HEK293 (cell line): ENCODE measurements around the gene NAPB.

Experiments
- CTCF ChIA-PET: fragments of 350-600 bp; formaldehyde crosslinking; extraction: SDS; loops from one replicate; lab custom pipeline; 2021; ENCODE audit warnings: antibody characterized with exemption; lab: Yijun Ruan, JAX
- POLR2A ChIA-PET: fragments of 300-600 bp; formaldehyde crosslinking; extraction: SDS; loops from one replicate; lab custom pipeline; 2020; ENCODE audit warnings: antibody characterized with exemption, inconsistent platforms; lab: Yijun Ruan, JAX
- H3K27ac ChIP-seq: fragments of 200-500 bp; sonication (Bioruptor generic); 2 replicates; pipeline ENCODE4 v1.5.1; 2014; ENCODE audit warnings: low read depth, low read length, control low read depth, inconsistent platforms; ENCODE audit errors: extremely low read depth
- H3K36me3 ChIP-seq, 2 experiments: fragments of 200-500 bp in 1 of 2; sonication (Bioruptor generic) in 1 of 2; 1 replicate in 1 of 2; 2 replicates in 1 of 2; pipeline ENCODE4 v1.5.1; 2014 to 2017; ENCODE audit warnings: inconsistent platforms in 2 of 2, low read length in 2 of 2; ENCODE audit not compliant: control insufficient read depth in 2 of 2, insufficient read depth in 1 of 2
- H3K4me1 ChIP-seq: fragments of 200-500 bp; sonication (Bioruptor generic); 2 replicates; pipeline ENCODE4 v1.5.1; 2014; ENCODE audit warnings: mild to moderate bottlenecking, low read length, inconsistent platforms; ENCODE audit not compliant: control insufficient read depth, insufficient read depth
- H3K4me3 ChIP-seq: 2 replicates; pipeline ENCODE4 v1.5.1; 2011; ENCODE audit warnings: low read depth, mild to moderate bottlenecking, control low read depth, low read length, moderate library complexity
- H3K9me3 ChIP-seq: fragments of 200-500 bp; sonication (Bioruptor generic); 2 replicates; pipeline ENCODE4 v1.5.1; 2014; ENCODE audit warnings: low read depth, low read length, inconsistent platforms; ENCODE audit not compliant: control insufficient read depth, insufficient read depth
- BCL11B ChIP-seq: fragments of 450-650 bp; formaldehyde crosslinking; IDR thresholded peaks from 2 replicates; pipeline ENCODE4 v1.5.1; 2016; ENCODE audit warnings: low read depth, missing biosample characterization, missing genetic modification characterization
- ELK4 ChIP-seq: IDR thresholded peaks from 2 replicates; pipeline ENCODE4 v1.6.1; 2011; ENCODE audit warnings: mild to moderate bottlenecking, low read depth, low read length, borderline replicate concordance
- KLF17 ChIP-seq: fragments of 450-650 bp; formaldehyde crosslinking; IDR thresholded peaks from 2 replicates; pipeline ENCODE4 v1.5.1; 2016; ENCODE audit warnings: missing biosample characterization, missing genetic modification characterization
- PATZ1 ChIP-seq: fragments of 450-650 bp; formaldehyde crosslinking; IDR thresholded peaks from 2 replicates; pipeline ENCODE4 v1.5.1; 2016; ENCODE audit warnings: missing biosample characterization, missing genetic modification characterization
- REPIN1 ChIP-seq: fragments of 450-650 bp; formaldehyde crosslinking; IDR thresholded peaks from 2 replicates; pipeline ENCODE4 v1.5.1; 2017; ENCODE audit warnings: missing biosample characterization, missing genetic modification characterization, low read depth
- ZBTB20 ChIP-seq: fragments of 450-650 bp; formaldehyde crosslinking; IDR thresholded peaks from 2 replicates; pipeline ENCODE4 v1.5.1; 2016; ENCODE audit warnings: missing biosample characterization, missing genetic modification characterization
- ZFP3 ChIP-seq: fragments of 450-650 bp; formaldehyde crosslinking; IDR thresholded peaks from 2 replicates; pipeline ENCODE4 v1.5.1; 2016; ENCODE audit warnings: low read depth, missing biosample characterization, missing genetic modification characterization
- ZFP69B ChIP-seq: fragments of 450-650 bp; formaldehyde crosslinking; IDR thresholded peaks from 2 replicates; pipeline ENCODE4 v1.5.1; 2016; ENCODE audit warnings: missing biosample characterization, missing genetic modification characterization
- ZNF16 ChIP-seq: fragments of 450-650 bp; formaldehyde crosslinking; IDR thresholded peaks from 2 replicates; pipeline ENCODE4 v1.5.1; 2016; ENCODE audit warnings: low read depth, missing biosample characterization, missing genetic modification characterization
- ZNF23 ChIP-seq: fragments of 450-650 bp; formaldehyde crosslinking; IDR thresholded peaks from 2 replicates; pipeline ENCODE4 v1.5.1; 2016; ENCODE audit warnings: missing biosample characterization, missing genetic modification characterization, borderline replicate concordance
- ZNF449 ChIP-seq: fragments of 450-650 bp; formaldehyde crosslinking; IDR thresholded peaks from 2 replicates; pipeline ENCODE4 v1.5.1; 2017; ENCODE audit warnings: missing biosample characterization, mild to moderate bottlenecking, missing genetic modification characterization, moderate library complexity
- ZNF548 ChIP-seq: fragments of 450-650 bp; formaldehyde crosslinking; IDR thresholded peaks from 2 replicates; pipeline ENCODE4 v1.5.1; 2016; ENCODE audit warnings: missing biosample characterization, missing genetic modification characterization
- ZNF549 ChIP-seq: fragments of 450-650 bp; IDR thresholded peaks from 2 replicates; pipeline ENCODE4 v1.5.1; 2018; ENCODE audit warnings: missing biosample characterization, missing genetic modification characterization, mild to moderate bottlenecking, inconsistent platforms, moderate library complexity
- ZNF776 ChIP-seq: fragments of 450-650 bp; formaldehyde crosslinking; IDR thresholded peaks from 2 replicates; pipeline ENCODE4 v1.5.0; 2017; ENCODE audit warnings: missing biosample characterization, missing genetic modification characterization, borderline replicate concordance
- ZNF830 ChIP-seq: fragments of 450-650 bp; IDR thresholded peaks from 2 replicates; pipeline ENCODE4 v1.5.0; 2018; ENCODE audit warnings: missing biosample characterization, missing genetic modification characterization, low read depth, mild to moderate bottlenecking, moderate library complexity
- ZNF837 ChIP-seq: fragments of 450-650 bp; formaldehyde crosslinking; IDR thresholded peaks from 2 replicates; pipeline ENCODE4 v1.5.1; 2016; ENCODE audit warnings: missing biosample characterization, missing genetic modification characterization
- ZSCAN23 ChIP-seq: fragments of 450-650 bp; formaldehyde crosslinking; IDR thresholded peaks from 2 replicates; pipeline ENCODE4 v1.5.1; 2016; ENCODE audit warnings: missing biosample characterization, missing genetic modification characterization

NAPB gene

GRCh38 chr20:23399568-23400241 lies 21.6 kb downstream of the NAPB start:
- no peaks in the 10 kb centered on the region for H3K9me3 ChIP-seq
- H3K36me3 ChIP-seq: peaks cover 5 to 43% of the 10 kb centered on the region in 2 experiments; a peak in 2 of 3 replicates
- H3K27ac ChIP-seq: no peak overlapping the region
- ChIA-PET POLR2A (interaction anchor here (1.1 kb wide), 1 partner anchor 22 kb away, joined by 3 read pairs; the partner anchor contains the start of gene NAPB), CTCF (no interaction called here)
- no peak for TF ChIP-seq ELK4
- no peak for TF ChIP-seq ZNF776
- TF ChIP-seq ZNF23 (tag by site-specific recombination): no peak
- TF ChIP-seq ZNF549 (tag by site-specific recombination): no peak
- no peak for TF ChIP-seq ZSCAN23
- no peak for TF ChIP-seq PATZ1 (tag by site-specific recombination)
- H3K4me1 ChIP-seq: peaks cover 8% of the 10 kb centered on the region
- no peak overlapping the region for H3K4me3 ChIP-seq

- no peaks in the 10 kb centered on the region for H3K4me1 ChIP-seq
- no peak overlapping the region for H3K27ac ChIP-seq
- TF ChIP-seq ZNF449 (tag by site-specific recombination) (no peak), KLF17 (tag by site-specific recombination) (no peak), ZNF548 (no peak)
- ChIA-PET POLR2A (no interaction called here), CTCF (no interaction called here)
- H3K9me3 ChIP-seq: no peaks in the 10 kb centered on the region
- no peak overlapping the region for H3K4me3 ChIP-seq
- peaks cover 5 to 60% of the 10 kb centered on the region in 2 experiments; a peak in 2 of 3 replicates for H3K36me3 ChIP-seq
These were observed 23.3 kb downstream of the NAPB start for GRCh38 chr20:23397961-23398360.

GRCh38 chr20:23396950-23397627 lies 24.2 kb downstream of the NAPB start:
- no peak overlapping the region for H3K4me3 ChIP-seq
- CTCF ChIA-PET: no interaction called here

More at GRCh38 chr20:23396950-23397627, 24.2 kb downstream of the NAPB start:
- H3K27ac ChIP-seq: no peak overlapping the region
- no peak for TF ChIP-seq ZBTB20
- no peak for TF ChIP-seq REPIN1 (tag by site-specific recombination)
- no peak for TF ChIP-seq ZNF830
- TF ChIP-seq ZNF837: no peak
- no peak for TF ChIP-seq ZFP69B (tag by site-specific recombination)
- no peak for TF ChIP-seq BCL11B (tag by site-specific recombination)
- no peak for TF ChIP-seq ZFP3 (tag by site-specific recombination)
- no peak for TF ChIP-seq ZNF16 (tag by site-specific recombination)
- H3K36me3 ChIP-seq: peaks cover 9 to 59% of the 10 kb centered on the region in 2 experiments; a peak in 2 of 3 replicates
- POLR2A ChIA-PET: no interaction called here
- H3K4me1 ChIP-seq: no peaks in the 10 kb centered on the region
- no peaks in the 10 kb centered on the region for H3K9me3 ChIP-seq
